Measurements from ENCODE around the gene STUB1.

- TF ChIP-seq CTCF (IDR thresholded peaks at IDR 0.05) (no peak), POLR2A (IDR thresholded peaks at IDR 0.05) (no peak)
Measured at GRCh38 chr16:693364-693763, 13.2 kb downstream of the STUB1 start.

Data from right lobe of liver (tissue), 4 donors.